NT2/D1 (cell line): ENCODE results near the gene ZNF330.

Source experiments
- DNase-seq: peaks from one replicate; pipeline ENCODE4 v3.0.0-alpha.2; 2011; ENCODE audit warnings: low read depth, low spot score
- H3K27me3 ChIP-seq: 2 replicates; pipeline ENCODE4 v1.6.0; 2011; ENCODE audit warnings: mild to moderate bottlenecking; ENCODE audit not compliant: insufficient read length, insufficient read depth
- H3K36me3 ChIP-seq: 2 replicates; pipeline ENCODE4 v1.6.1; 2011; ENCODE audit warnings: mild to moderate bottlenecking, low read length, mixed read lengths; ENCODE audit not compliant: insufficient read depth, insufficient read length
- H3K4me1 ChIP-seq: 2 replicates; pipeline ENCODE4 v1.5.1; 2011; ENCODE audit not compliant: insufficient read depth, insufficient read length
- H3K4me3 ChIP-seq: 2 replicates; pipeline ENCODE4 v1.5.1; 2011; ENCODE audit warnings: low read depth; ENCODE audit not compliant: insufficient read length
- H3K9ac ChIP-seq: 2 replicates; pipeline ENCODE4 v1.6.0; 2011; ENCODE audit warnings: low read depth; ENCODE audit not compliant: insufficient read length
- H3K9me3 ChIP-seq: 2 replicates; pipeline ENCODE4 v1.5.1; 2011; ENCODE audit warnings: mild to moderate bottlenecking, low read length; ENCODE audit not compliant: insufficient read depth
- SUZ12 ChIP-seq: IDR thresholded peaks from 2 replicates; pipeline ENCODE4 v1.6.1; 2011; ENCODE audit not compliant: insufficient read length, insufficient read depth; ENCODE audit errors: extremely low read depth
- YY1 ChIP-seq: IDR thresholded peaks from 2 replicates; pipeline ENCODE4 v1.6.1; 2011; ENCODE audit not compliant: insufficient read length, insufficient read depth
- ZNF274 ChIP-seq: IDR thresholded peaks from 2 replicates; pipeline ENCODE4 v1.6.1; 2011; ENCODE audit warnings: mild to moderate bottlenecking, low read depth, low read length

Gene ZNF330

GRCh38 chr4:141240259-141240658 lies 19.6 kb downstream of the ZNF330 start:
- DNase-seq: no peak
- Histone ChIP-seq H3K9ac (no peak overlapping the region), H3K4me3 (no peak overlapping the region), H3K27me3 (no peaks in the 10 kb centered on the region), H3K9me3 (no peaks in the 10 kb centered on the region), H3K4me1 (no peaks in the 10 kb centered on the region), H3K36me3 (no peaks in the 10 kb centered on the region)
- no peak for TF ChIP-seq ZNF274
- TF ChIP-seq YY1: no peak
- TF ChIP-seq SUZ12: no peak

GRCh38 chr4:141240671-141241070 lies 20.0 kb downstream of the ZNF330 start:
- Histone ChIP-seq H3K4me1 (no peaks in the 10 kb centered on the region), H3K9ac (no peak overlapping the region), H3K9me3 (no peaks in the 10 kb centered on the region), H3K27me3 (no peaks in the 10 kb centered on the region), H3K36me3 (no peaks in the 10 kb centered on the region), H3K4me3 (no peak overlapping the region)
- TF ChIP-seq ZNF274: no peak
- no peak for TF ChIP-seq YY1
- no peak for TF ChIP-seq SUZ12
- DNase-seq: no peak

GRCh38 chr4:141241986-141242385 lies 21.3 kb downstream of the ZNF330 start:
- no peak for TF ChIP-seq SUZ12
- TF ChIP-seq ZNF274: no peak
- no peak for TF ChIP-seq YY1
- Histone ChIP-seq H3K36me3 (no peaks in the 10 kb centered on the region), H3K9me3 (no peaks in the 10 kb centered on the region), H3K4me1 (no peaks in the 10 kb centered on the region), H3K4me3 (no peak overlapping the region), H3K27me3 (no peaks in the 10 kb centered on the region), H3K9ac (no peak overlapping the region)
- no peak for DNase-seq

GRCh38 chr4:141244419-141244818 lies 23.7 kb downstream of the ZNF330 start:
- Histone ChIP-seq H3K9me3 (no peaks in the 10 kb centered on the region), H3K4me1 (no peaks in the 10 kb centered on the region), H3K4me3 (no peak overlapping the region), H3K36me3 (no peaks in the 10 kb centered on the region), H3K27me3 (no peaks in the 10 kb centered on the region), H3K9ac (no peak overlapping the region)
- no peak for DNase-seq
- TF ChIP-seq ZNF274 (no peak), YY1 (no peak), SUZ12 (no peak)

GRCh38 chr4:141246243-141246642 lies 25.5 kb downstream of the ZNF330 start:
- no peak for TF ChIP-seq ZNF274
- TF ChIP-seq YY1: no peak
- no peak for TF ChIP-seq SUZ12
- DNase-seq: no peak

GRCh38 chr4:141246683-141247429 lies 26.2 kb downstream of the ZNF330 start:
- TF ChIP-seq YY1 (no peak), SUZ12 (no peak), ZNF274 (no peak)
- Histone ChIP-seq H3K27me3 (no peaks in the 10 kb centered on the region), H3K4me1 (no peaks in the 10 kb centered on the region), H3K9me3 (no peaks in the 10 kb centered on the region), H3K9ac (no peak overlapping the region), H3K4me3 (no peak overlapping the region), H3K36me3 (no peaks in the 10 kb centered on the region)
- no peak for DNase-seq

More at GRCh38 chr4:141246243-141246642, 25.5 kb downstream of the ZNF330 start:
- Histone ChIP-seq H3K9ac (no peak overlapping the region), H3K36me3 (no peaks in the 10 kb centered on the region), H3K4me3 (no peak overlapping the region), H3K4me1 (no peaks in the 10 kb centered on the region), H3K27me3 (no peaks in the 10 kb centered on the region), H3K9me3 (no peaks in the 10 kb centered on the region)

- Histone ChIP-seq H3K9me3 (no peaks in the 10 kb centered on the region), H3K4me3 (no peak overlapping the region), H3K36me3 (no peaks in the 10 kb centered on the region), H3K9ac (no peak overlapping the region), H3K27me3 (no peaks in the 10 kb centered on the region), H3K4me1 (no peaks in the 10 kb centered on the region)
- TF ChIP-seq SUZ12 (no peak), ZNF274 (no peak), YY1 (no peak)
- no peak for DNase-seq
Measured at GRCh38 chr4:141247430-141247780, 26.7 kb downstream of the ZNF330 start.
